KMS-11 (cell line): Measurements from ENCODE around the gene SCAF8.
"Not testable (repeated sequence)": the region's sequence is repeated elsewhere in the genome, so short reads cannot be mapped to it uniquely, and the experiment has no call there.

ENCODE experiments used
- H2AFZ ChIP-seq: fragments of 200-600 bp; sonication (generic); 2 replicates; pipeline ENCODE4 v1.6.1; 2016; ENCODE audit warnings: antibody characterized with exemption, mixed run types, low read depth
- H3K27ac ChIP-seq: fragments of 200-600 bp; sonication (generic); 2 replicates; pipeline ENCODE4 v1.6.1; 2016; ENCODE audit warnings: mild to moderate bottlenecking, mixed run types
- H3K27me3 ChIP-seq: fragments of 200-600 bp; sonication (generic); 2 replicates; pipeline ENCODE4 v1.6.1; 2017; ENCODE audit warnings: mild to moderate bottlenecking, low read depth, mixed run types, moderate library complexity; ENCODE audit not compliant: insufficient read depth
- H3K36me3 ChIP-seq: fragments of 200-600 bp; sonication (generic); 2 replicates; pipeline ENCODE4 v1.6.1; 2017; ENCODE audit warnings: mild to moderate bottlenecking, mixed run types; ENCODE audit not compliant: insufficient read depth
- H3K4me1 ChIP-seq: fragments of 200-600 bp; sonication (generic); 2 replicates; pipeline ENCODE4 v1.6.1; 2016; ENCODE audit warnings: mild to moderate bottlenecking, low read depth, mixed run types; ENCODE audit not compliant: poor library complexity, severe bottlenecking
- H3K4me2 ChIP-seq: fragments of 200-600 bp; sonication (generic); 2 replicates; pipeline ENCODE4 v1.7.0; 2016; ENCODE audit warnings: mild to moderate bottlenecking, mixed run types
- H3K4me3 ChIP-seq: fragments of 200-600 bp; sonication (generic); IDR thresholded peaks from 2 replicates; pipeline ENCODE4 v1.6.1; 2017; ENCODE audit warnings: low read depth, low read length, mixed read lengths; ENCODE audit not compliant: insufficient read depth
- H3K79me2 ChIP-seq: fragments of 200-600 bp; sonication (generic); 2 replicates; pipeline ENCODE4 v1.6.1; 2016; ENCODE audit warnings: low read depth, mixed run types; ENCODE audit not compliant: insufficient read depth
- H3K9ac ChIP-seq: fragments of 200-600 bp; sonication (generic); 2 replicates; pipeline ENCODE4 v1.6.1; 2016; ENCODE audit warnings: mild to moderate bottlenecking, mixed run types
- H4K20me1 ChIP-seq: fragments of 200-600 bp; sonication (generic); 2 replicates; pipeline ENCODE4 v1.6.1; 2016; ENCODE audit warnings: mild to moderate bottlenecking, mixed run types; ENCODE audit not compliant: insufficient read depth
- CTCF ChIP-seq: fragments of 200-600 bp; sonication (generic); conservative IDR thresholded peaks from 2 replicates; pipeline ENCODE4 v1.6.1; 2017; ENCODE audit warnings: low read depth, mild to moderate bottlenecking, antibody characterized with exemption, low read length, moderate library complexity, mixed read lengths

Gene SCAF8

GRCh38 chr6:154715446-154715845 lies 17.8 kb upstream of the SCAF8 start:
- no peak for TF ChIP-seq CTCF
- Histone ChIP-seq H3K79me2 (no peaks in the 10 kb centered on the region), H3K4me3 (no peak overlapping the region), H4K20me1 (no peaks in the 10 kb centered on the region), H3K4me2 (no peak overlapping the region), H3K27me3 (no peaks in the 10 kb centered on the region), H2AFZ (no peak overlapping the region), H3K9ac (no peak overlapping the region), H3K36me3 (no peaks in the 10 kb centered on the region), H3K4me1 (no peaks in the 10 kb centered on the region), H3K27ac (no peak overlapping the region)

GRCh38 chr6:154716350-154716749 lies 16.9 kb upstream of the SCAF8 start:
- H3K4me1 ChIP-seq, H3K27me3 ChIP-seq, H4K20me1 ChIP-seq, H2AFZ ChIP-seq, H3K27ac ChIP-seq, H3K36me3 ChIP-seq, H3K4me2 ChIP-seq, H3K79me2 ChIP-seq, H3K4me3 ChIP-seq, H3K9ac ChIP-seq: not testable (repeated sequence)

GRCh38 chr6:154719433-154719832 lies 13.8 kb upstream of the SCAF8 start:
- no peaks in the 10 kb centered on the region for H3K27me3 ChIP-seq
- no peak for TF ChIP-seq CTCF

GRCh38 chr6:154719854-154720253 lies 13.4 kb upstream of the SCAF8 start:
- Histone ChIP-seq H3K27ac (no peak overlapping the region), H2AFZ (no peak overlapping the region), H3K9ac (no peak overlapping the region), H3K4me2 (no peak overlapping the region), H4K20me1 (no peaks in the 10 kb centered on the region), H3K4me3 (no peak overlapping the region), H3K36me3 (no peaks in the 10 kb centered on the region), H3K79me2 (no peaks in the 10 kb centered on the region), H3K27me3 (no peaks in the 10 kb centered on the region), H3K4me1 (no peaks in the 10 kb centered on the region)
- no peak for TF ChIP-seq CTCF

More at GRCh38 chr6:154719433-154719832, 13.8 kb upstream of the SCAF8 start:
- H2AFZ ChIP-seq: no peak overlapping the region
- H3K79me2 ChIP-seq: no peaks in the 10 kb centered on the region
- H3K4me3 ChIP-seq: no peak overlapping the region
- H3K27ac ChIP-seq: no peak overlapping the region
- no peaks in the 10 kb centered on the region for H4K20me1 ChIP-seq
- H3K9ac ChIP-seq: no peak overlapping the region
- H3K36me3 ChIP-seq: no peaks in the 10 kb centered on the region
- H3K4me2 ChIP-seq: no peak overlapping the region
- no peaks in the 10 kb centered on the region for H3K4me1 ChIP-seq

- no peak overlapping the region for H3K9ac ChIP-seq
- no peak overlapping the region for H2AFZ ChIP-seq
- H3K79me2 ChIP-seq: no peaks in the 10 kb centered on the region
- no peaks in the 10 kb centered on the region for H4K20me1 ChIP-seq
- H3K4me2 ChIP-seq: no peak overlapping the region
- no peaks in the 10 kb centered on the region for H3K36me3 ChIP-seq
- H3K27ac ChIP-seq: no peak overlapping the region
- no peak overlapping the region for H3K4me3 ChIP-seq
- no peaks in the 10 kb centered on the region for H3K27me3 ChIP-seq
- no peak for TF ChIP-seq CTCF
- no peaks in the 10 kb centered on the region for H3K4me1 ChIP-seq
These were observed 11.8 kb upstream of the SCAF8 start for GRCh38 chr6:154721460-154721859.
